Measurements from ENCODE around the gene TUBB8B.
"Not testable (repeated sequence)": the region's sequence is repeated elsewhere in the genome, so short reads cannot be mapped to it uniquely, and the experiment has no call there.

The TUBB8B gene
- 0 to 1.1 (median 0) reads per million in 17 experiments for total RNA-seq

DNA sequence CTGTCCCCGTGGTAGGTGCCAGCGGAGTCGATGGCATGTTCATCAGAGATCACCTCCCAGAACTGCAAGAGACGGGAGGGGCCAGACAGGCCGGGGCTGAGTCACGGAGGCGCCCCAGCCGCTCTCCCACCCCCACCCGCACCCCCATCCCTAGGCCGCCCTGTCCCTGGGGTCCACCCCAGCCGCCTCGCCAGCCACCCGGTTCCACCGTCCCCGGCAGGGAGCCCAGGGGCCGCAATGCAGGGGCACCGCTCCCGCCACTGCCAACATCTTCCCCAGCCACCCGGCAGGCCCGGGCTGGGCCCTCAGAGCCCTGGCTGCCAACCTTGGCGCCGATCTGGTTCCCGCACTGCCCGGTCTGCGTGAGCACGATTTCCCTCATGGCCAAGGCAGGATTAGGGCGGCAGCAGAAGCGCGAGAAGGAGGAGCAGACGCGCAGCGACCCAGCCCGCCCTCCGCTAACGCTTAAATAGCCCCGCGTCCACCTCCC, at the start of gene TUBB8B:
Gene TUBB8B, minus strand, starts transcription at position 440 of the 490 bp plus-strand sequence. Its CDS starts 58 bp downstream, at position 382.
- not testable (repeated sequence) for DNase-seq

DNA sequence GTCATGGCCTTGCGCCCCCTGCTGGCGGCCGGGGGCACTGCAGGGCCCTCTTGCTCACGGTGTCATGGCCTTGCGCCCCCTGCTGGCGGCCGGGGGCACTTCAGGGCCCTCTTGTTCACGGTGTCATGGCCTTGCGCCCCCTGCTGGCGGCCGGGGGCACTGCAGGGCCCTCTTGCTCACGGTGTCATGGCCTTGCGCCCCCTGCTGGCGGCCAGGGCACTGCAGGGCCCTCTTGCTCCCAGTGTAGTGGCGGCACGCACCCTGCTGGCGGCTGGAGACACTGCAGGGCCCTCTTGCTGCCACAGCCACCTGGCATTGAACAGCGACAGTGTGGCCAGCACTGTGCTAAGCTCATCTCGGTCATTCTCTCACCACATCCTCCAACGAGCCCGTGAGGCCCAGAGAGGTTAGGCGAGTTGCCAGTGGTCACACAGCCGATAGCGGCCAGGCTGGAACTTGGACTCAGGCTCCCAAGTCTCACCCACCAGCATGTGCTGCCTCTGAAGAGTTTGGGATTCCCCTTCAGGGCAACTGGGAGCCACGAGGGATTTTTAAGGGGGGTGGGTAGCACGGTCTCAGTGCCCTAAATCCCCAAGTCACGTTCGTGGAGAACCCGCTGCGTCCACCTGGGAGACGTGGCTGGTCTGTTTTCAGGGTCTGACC, 48.0 kb upstream of the TUBB8B start:
- DNase-seq, result not testable (repeated sequence)

DNA sequence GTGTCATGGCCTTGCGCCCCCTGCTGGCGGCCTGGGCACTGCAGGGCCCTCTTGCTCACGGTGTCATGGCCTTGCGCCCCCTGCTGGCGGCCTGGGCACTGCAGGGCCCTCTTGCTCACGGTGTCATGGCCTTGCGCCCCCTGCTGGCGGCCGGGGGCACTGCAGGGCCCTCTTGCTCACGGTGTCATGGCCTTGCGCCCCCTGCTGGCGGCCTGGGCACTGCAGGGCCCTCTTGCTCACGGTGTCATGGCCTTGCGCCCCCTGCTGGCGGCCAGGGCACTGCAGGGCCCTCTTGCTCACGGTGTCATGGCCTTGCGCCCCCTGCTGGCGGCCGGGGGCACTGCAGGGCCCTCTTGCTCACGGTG, 47.3 kb upstream of the TUBB8B start:
- DNase-seq, result not testable (repeated sequence)

GRCh38 chr18:96101-96766, 46.8 kb upstream of the TUBB8B start:
- DNase-seq, result not testable (repeated sequence)

DNA sequence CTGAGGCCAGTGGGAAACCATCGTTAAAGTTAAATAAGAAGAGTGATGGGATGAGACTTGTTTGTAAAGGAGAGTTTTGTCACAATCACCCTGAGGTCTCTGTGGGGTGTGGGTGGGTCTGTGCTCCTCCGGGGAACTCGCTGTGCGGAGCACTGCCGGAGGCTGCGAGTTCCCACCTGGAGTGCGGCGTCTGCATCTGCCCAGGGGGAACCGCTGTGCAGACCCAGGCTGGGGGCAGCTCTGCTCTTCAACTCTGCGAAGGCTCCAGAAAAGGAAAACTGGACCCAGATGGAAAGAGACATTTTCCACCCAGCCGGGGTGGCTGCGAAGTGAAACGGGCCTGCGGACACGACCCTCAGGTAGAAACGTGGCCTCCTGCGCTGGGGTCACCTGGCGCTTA, 46.2 kb upstream of the TUBB8B start:
- DNase-seq, result not testable (repeated sequence)

DNA sequence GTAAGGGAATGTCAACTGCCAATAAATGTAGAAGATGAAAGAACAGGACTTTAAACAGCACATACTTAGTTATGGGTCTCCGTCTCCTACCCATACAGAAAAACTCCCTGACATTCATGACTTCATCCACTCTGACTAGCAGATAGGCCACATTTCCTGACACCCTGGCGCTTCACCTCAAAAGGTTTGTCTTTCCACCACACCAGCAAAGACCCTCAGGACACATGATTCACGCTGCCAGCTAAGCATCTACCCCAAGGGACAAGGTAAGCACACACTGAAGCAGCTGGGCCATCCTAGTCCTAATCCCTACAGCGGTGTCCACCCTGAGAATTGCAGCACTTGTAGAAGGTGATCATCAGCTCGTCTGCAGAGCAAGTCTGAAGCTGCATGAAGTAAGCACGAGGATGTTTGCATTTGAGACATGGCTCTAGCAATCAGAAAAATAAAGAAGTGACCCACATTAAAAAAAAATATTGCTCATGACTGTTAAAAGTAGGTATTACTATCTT, 44.5 kb upstream of the TUBB8B start:
- not testable (repeated sequence) for DNase-seq

DNA sequence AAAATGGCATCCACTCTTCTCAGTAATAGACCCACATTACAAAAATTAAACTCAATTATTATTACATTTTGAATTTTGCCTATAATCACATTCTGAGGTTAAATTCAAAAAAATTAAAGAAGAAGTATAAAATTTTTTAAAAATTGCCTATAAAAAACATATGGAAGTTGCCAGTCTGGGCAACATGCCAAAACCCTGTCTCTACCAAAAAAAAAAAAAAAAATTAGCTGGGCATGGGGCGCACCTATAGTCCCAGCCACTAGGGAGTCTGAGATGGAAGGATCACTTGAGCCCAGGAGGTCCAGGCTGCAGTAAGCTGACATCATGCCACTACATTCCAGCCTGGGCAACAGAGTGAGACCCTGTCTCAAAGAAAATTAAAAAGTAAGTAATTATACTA, 42.1 kb upstream of the TUBB8B start:
- not testable (repeated sequence) for DNase-seq

DNA sequence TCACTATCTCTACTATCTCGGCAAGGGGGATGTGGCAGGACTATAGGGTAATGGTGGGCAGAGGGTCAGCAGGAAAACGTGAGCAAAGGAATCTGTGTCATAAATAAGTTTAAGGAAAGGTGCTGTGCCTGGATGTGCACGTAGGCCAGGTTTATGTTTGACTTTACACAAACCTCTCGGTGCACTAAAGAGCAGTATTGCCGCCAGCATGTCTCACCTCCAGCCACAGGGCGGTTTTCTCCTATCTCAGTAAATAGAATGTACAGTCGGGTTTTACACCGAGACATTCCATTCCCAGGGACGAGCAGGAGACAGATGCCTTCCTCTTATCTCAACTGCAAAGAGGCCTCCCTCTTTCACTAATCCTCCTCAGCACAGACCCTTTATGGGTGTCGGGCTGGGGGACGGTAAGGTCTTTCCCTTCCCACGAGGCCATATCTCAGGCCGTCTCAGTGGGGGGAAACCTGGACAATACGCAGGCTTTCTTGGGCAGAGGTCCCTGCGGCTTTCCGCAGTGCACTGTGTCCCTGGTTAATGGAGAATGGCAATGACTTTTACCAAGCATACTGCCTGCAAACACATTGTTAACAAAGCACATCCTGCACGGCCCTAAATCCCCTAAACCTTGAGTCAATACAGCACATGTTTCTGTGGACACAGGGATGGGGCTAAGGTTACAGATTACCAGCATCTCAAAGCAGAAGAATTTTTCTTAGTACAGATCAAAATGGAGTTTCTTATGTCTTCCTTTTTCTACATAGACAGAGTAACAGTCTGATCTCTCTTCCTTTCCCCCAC, 41.2 kb upstream of the TUBB8B start:
- DNase-seq, result not testable (repeated sequence)

- not testable (repeated sequence) for DNase-seq
Observed at GRCh38 chr18:89124-89523, 39.7 kb upstream of the TUBB8B start.

DNA sequence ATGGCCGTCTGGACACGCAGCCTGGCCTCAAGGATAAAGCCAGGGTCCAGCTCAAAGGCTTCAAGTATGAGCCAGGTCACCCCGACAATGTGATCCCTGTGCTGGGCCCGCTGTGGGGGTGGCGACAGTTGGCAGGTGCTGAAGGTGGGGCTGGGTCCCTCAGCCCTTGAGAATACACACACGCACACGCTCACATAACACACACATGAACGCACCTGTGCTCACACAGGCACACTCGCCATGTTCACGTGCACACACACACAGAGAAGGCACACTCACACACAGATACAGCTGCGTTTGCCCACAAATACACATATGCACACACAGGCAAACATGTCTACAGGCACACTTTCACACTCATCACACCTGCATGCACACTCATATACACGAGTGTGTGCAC, 35.4 kb upstream of the TUBB8B start:
- not testable (repeated sequence) for DNase-seq

DNA sequence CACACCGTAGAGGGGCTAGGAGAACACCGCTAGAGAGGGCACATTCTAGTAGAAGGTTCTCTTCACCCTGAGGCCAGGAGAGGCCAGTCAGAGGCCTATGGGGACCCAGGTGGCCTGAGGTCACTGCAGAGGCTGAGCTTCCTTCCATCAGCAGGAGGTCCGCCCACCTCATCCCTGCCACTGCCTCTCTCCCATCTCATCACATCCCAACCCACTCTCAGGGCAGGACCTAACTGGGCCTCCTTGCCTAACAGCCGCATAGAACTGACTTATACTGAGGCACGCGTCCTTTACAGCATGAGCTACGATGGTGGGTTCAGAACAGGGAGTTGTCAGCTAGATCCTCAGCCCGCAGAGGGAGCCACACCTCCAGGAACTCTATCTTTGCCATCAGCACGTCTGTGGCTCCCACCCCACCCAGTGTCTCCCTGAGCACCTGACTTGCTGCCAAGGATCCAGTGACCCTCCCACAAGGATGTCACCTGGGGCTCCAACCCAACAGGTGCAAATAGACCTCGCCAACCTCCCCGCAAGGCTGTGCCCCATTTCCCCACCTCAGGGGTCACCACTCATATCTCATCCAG, 33.3 kb upstream of the TUBB8B start:
- not testable (repeated sequence) for DNase-seq

GRCh38 chr18:80881-81280, 31.5 kb upstream of the TUBB8B start:
- not testable (repeated sequence) for DNase-seq

- DNase-seq, result not testable (repeated sequence)
Observed at GRCh38 chr18:80202-80601, 30.8 kb upstream of the TUBB8B start.

DNA sequence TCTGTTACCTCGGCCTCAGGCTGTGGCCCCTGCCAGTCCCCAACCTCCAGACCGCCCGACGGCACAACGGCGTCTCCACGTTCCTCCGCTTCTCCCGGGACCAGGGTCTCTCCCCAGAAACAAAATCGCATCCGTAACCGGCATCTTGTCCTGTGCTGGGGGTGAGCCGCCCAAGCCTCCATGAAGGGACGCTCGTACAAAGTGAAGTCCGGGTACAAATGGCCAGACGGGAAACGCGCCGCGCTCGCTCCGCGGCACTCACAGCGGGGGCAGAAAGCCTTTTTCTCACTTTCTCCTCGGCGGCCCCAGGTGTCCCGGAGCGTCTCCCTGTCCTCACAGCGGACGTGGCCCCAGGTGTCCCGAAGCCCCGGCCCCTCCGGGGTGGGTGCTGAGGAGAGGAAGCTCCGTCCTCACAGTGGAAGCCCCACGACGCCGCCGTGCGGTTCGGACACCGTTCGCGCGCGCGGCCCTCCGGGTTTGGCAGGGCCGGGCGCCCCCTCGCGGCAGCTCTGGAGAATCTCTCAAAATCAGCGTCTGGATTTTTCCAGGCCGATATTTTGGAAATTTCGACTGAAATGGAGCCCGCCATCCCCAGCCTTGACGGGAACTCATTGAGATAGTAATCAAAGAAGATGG, 26.2 kb upstream of the TUBB8B start:
- not testable (repeated sequence) for DNase-seq

GRCh38 chr18:73181-73777, 23.9 kb upstream of the TUBB8B start:
- not testable (repeated sequence) for DNase-seq

DNA sequence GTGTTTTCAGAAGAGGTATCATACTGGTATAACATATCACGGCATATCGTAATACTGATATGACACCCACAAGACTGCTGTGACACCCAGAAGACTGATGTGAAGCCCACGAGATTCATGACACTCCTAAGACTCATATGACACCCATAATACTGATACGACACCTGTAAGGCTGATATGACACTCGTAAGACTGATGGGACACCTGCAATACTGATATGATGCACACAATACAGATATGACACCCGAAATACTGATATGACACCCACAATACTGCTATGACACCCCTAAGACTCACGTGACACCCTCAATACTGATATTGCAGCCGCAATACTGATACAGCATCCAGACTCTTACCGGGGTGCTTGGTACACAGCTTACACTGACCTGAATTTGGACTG, 18.3 kb upstream of the TUBB8B start:
- not testable (repeated sequence) for DNase-seq

DNA sequence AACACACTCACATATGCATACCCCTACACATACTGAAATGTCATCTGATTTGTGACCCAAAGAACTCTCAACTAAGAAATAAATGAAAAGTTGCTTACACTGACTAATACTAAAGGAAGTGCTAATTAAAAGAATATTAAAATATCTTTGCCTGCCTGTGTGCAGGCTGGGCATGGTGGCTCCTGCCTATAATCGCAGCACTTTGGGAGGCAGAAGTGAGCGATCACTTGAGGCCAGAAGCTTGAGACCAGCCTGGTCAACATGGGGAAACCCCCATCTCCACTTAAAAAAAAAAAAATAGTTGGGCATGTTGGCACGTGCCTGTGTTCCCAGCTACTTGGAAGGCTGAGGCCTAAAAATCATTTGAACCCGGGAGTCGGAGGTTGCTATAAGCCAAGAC, 14.9 kb upstream of the TUBB8B start:
- DNase-seq, result not testable (repeated sequence)

DNA sequence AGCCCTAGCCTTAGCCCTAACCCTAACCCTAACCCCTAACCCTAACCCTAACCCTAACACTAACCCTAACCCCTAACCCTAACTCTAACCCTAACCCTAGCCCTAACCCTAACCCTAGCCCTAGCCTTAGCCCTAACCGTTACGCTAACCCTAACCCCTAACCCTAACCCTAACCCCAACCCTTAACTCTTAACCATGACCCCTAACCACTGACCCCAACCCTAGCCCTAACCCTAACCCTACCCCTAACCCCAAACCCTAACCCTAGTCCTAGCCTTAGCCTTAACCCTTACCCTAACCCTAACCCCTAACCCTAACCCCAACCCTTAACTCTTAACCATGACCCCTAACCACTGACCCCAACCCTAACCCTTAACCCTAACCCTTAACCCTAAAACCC, 14.2 kb upstream of the TUBB8B start:
- DNase-seq, result peak in 3 of 4 experiments; percentile 3 to 20 (median 4)

- not testable (repeated sequence) for DNase-seq
Observed at GRCh38 chr18:54388-54787, 5.0 kb upstream of the TUBB8B start.

DNA sequence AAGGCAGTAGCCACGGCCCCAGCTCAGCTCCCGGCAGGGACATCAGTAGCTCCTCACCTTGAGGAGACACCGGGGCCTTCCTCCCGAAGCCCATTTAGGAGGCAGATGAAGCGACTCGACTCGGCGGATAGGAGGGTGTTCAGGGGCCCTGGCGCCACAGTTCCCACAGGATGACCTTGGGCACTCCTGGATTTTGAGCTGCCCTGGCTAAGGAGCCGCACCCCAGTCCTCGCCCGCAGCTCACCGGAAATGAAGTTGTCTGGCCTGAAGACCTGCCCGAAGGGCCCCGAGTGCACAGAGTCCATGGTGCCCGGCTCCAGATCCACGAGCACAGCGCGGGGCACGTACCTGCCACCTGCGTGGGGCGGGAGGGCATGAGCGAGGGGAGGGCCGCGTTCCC, 719 bp downstream of the TUBB8B start:
- DNase-seq, result not testable (repeated sequence)

- DNase-seq, result not testable (repeated sequence)
Observed at GRCh38 chr18:13177-13576, 36.2 kb downstream of the TUBB8B start.

Data from suppressor macrophage (primary cell).